ENCODE results near the gene RASL10B.
"Not testable (repeated sequence)": the region's sequence is repeated elsewhere in the genome, so short reads cannot be mapped to it uniquely, and the experiment has no call there.

Gene RASL10B, protein sequence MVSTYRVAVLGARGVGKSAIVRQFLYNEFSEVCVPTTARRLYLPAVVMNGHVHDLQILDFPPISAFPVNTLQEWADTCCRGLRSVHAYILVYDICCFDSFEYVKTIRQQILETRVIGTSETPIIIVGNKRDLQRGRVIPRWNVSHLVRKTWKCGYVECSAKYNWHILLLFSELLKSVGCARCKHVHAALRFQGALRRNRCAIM

DNA sequence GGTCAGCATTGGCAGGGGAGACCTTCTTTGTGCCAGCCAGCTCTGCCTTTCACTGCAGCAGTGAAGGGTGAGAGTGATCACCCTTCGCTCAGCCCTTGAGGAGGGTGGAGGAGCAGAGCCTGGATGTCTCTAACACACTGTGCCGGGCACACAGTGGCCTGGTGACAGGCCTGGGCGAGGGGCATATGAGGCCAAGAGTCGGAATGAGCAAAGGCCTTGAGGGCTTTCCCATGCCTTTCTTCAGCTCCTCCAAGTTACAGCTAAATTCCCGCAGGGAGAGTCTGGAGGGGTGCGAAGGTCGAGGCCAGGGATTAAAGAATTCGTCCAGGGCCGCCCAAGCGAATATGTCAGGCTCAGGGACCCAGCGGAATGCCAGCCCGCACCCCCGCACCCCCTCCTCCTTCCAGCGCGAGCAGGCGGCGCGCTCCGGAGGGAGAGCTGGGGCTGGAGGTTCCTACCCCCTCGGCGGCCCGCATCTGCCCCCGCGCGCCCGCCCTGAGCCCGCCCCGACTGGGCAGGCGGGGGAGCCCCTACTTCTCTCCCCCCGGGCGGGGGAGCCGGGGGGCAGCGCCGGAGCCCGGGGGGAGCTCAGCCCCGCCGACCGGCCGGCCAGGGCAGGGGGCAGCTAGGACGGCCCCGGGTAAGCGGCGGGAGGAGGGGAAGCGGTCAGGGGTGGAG is at the start of gene RASL10B:
Gene RASL10B, plus strand, starts transcription at position 401 of the 678 bp plus-strand sequence. CDS start 3,546 bp downstream, outside the sequence.
- DNase-seq (ENCODE audit: low spot score), result peak; percentile 93

DNA sequence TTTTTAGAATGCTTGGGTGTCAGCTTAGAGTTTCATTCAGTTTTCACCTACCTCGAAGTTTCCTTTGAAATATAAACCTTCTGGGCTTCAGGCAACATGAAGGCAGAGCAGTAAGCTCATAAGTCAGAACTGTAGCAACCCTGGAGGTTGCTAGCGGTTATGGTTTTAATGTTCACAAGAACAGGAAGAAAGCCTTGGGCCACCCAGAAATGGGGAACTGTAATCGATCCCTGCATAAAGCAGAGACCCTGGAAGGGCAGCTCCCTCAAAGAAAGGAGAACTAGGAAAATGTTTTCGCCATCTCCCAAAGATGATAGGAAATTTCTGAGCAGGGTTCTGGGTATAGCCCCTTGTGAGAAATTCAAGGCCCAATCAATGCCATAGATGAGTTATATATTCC is 47.8 kb upstream of the RASL10B start:
- no peak for DNase-seq (ENCODE audit: low spot score)

DNA sequence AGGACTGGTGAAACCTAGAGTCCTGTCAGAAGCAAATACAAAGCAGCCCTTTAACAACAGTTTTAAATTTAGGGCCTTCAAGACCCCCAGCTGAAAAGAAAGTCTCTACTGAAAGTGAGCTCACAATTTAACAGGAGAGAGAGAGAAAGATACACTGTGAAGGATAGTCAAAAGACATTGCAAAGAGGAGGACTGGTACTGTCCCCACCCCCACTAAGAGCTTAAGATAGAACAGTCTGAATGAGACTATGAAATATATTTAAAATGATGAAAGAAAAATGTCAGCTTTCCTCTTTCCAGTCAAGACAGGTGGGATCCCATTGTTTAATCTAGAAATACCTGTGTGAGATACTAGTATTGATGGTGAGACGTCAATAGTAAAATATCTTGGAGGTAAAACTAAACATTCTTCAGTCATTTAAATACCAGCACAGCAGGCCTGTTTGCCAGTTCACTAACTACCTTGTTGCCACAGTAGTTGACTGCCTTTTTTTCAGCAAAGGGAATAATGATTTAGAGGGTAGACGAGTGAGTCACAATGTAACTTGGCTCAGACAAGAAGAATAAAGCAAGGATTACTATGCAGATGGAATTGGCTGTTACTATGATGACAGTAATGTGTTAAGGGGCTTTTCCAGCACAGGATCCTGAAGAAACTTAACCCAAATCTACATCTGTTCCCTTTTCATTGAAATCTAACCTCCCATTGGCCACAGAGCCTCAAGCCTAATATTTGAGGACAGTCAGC is 47.2 kb upstream of the RASL10B start:
- DNase-seq (ENCODE audit: low spot score), result no peak

DNA sequence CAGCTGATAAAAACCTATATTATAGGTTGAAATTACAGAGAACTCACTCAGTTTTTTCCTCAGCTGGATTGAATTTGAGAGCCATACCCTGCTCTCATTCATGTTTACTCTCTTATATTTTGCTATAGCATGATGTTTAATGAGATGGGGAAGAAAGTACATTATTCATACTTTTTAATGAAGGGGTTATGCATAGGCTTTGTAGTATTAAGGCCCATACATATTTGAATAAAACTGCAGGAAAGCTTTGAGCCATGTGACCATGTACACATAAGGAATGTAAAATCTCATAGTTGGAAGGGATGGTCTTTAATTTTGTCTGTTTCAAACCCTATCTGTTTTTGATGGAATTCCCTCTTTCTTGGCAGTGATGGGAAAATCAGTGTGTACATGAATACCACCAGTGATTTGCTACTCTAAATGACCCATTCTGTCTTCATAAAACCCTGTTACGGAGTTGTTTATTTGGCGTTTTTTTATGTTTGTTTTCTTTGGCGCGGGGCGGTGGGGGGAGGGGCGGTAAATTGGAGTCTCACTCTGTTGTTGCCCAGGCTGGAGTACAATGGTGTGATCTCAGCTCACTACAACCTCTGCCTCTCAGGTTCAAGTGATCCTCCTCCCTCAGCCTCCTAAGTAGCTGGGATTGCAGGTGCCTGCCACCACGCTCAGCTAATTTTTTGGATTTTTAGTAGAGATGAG is 38.8 kb upstream of the RASL10B start:
- DNase-seq (ENCODE audit: low spot score), result no peak

DNA sequence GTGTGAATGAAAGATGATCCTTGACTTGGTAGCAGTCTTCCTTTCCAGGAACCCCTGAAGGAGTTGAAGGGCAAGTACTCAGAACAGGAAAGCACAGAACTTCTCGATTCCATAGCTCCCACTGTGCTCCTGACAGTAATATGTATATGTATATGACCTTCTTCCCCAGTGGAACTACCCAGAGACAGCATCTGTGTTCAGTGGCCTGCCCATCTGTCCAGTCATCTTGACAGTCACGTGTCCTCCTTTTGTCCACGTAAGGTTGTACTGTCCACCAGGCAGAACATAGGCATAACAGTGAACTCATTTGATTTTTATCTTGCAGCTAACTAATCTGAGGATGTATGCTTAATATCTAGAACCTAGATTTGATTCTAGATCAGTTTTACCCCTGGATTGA is 37.8 kb upstream of the RASL10B start:
- no peak for DNase-seq (ENCODE audit: low spot score)

DNA sequence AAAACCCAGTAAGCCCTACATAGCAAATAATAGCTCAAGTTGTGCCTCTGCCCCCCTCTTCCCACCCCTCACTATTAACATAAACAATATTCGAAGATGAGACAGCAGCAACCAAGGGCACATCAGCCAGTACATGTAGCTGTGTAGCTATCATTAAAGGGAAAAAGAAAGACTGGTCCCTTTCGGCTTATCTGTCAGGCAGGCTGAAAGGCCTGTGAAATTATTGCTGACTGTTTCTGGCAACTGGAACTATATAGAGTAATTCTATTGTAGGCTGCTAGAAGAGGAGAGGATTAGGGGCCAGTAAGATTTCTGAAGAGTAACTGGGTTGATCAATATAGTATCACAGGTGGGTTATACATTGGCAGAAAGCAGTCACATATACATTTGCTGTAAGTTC is 36.5 kb upstream of the RASL10B start:
- DNase-seq (ENCODE audit: low spot score), result no peak

DNA sequence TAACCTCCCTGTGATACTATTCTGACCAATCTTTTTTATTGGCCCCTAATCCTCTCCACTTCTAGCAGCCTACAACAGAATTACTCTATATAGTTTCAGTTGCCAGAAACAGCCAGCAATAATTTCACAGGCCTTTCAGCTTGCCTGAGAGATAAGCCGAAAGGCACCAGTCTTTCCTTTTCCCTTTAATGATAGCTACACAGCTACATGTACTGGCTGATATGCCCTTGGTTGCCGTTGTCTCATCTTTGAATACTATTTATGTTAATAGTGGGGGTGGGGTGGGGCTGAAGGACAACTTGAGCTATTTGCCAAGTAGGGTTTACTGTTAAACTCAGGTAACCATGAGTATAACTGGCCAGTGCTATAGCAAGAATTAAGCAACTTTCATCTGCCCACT is 35.8 kb upstream of the RASL10B start:
- no peak for DNase-seq (ENCODE audit: low spot score)

DNA sequence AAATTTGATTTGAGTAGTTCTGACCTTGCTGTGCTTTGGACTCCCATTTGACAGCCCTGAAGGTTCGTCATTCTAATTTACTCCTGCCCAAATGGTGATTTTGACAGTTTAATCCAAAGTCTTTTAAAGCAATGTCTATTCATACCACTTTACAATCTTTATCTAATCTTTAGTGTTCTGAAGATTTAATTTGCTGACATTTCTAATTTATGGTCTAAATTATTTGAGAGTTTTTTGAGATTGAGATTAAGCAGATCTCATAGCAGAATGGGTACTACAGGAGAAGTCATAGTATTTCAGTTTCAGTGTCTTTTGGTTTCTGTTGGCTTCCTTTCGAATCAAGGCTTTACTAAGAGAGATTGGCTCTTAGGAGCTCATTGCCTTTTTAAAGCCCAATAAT is 32.6 kb upstream of the RASL10B start:
- no peak for DNase-seq (ENCODE audit: low spot score)

DNA sequence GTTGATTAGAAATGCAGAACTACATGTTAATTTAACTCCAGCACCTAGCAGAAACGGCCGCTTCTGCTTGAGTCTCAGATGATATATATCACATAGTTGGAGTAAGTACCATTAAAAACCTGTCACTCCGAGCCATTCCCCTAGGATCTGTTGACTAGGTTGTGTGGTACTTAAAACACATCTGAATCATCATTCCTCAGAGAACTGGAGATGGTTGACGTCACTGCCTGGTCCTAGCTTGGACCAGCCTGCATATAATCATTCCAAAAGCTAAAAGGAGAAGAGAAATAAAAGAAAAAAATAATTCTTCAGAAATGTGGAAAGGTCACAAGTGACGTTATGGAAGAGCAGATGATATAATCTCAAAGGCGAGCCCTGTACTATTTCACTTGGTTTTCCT is 31.3 kb upstream of the RASL10B start:
- no peak for DNase-seq (ENCODE audit: low spot score)

DNA sequence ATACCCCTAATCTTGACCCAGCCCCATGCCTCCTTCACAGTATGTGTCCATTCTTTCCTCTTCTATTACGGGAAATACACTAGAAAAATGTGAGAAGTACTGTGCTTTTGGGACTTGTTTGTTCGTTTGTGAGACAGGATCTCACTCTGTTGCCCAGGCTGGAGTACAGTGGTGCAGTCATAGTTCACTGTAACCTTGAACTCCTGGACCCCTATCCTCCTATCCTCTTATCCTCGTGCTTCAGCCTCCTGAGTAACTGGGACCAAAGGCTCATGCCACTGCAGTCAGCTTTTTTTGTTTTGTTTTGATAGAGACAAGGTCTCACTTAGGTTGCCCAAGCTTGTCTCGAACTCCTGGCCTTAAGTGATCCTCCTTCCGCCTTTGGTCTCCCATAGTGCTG is 29.9 kb upstream of the RASL10B start:
- no peak for DNase-seq (ENCODE audit: low spot score)

DNA sequence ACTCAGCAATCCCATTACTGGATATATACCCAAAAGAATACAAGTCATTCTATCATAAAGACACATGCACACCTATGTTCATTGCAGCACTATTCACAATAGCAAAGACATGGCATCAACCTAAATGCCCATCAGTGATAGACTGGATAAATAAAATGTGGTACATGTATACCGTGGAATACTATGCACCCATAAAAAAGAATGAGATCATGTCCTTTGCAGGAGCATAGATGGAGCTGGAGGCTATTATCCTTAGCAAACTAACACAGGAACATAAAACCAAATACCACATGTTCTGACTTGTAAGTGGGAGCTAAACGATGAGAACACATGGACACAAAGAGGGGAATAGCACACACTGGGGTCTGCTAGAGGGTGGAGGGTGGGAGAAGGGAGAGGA is 28.1 kb upstream of the RASL10B start:
- DNase-seq (ENCODE audit: low spot score), result not testable (repeated sequence)

DNA sequence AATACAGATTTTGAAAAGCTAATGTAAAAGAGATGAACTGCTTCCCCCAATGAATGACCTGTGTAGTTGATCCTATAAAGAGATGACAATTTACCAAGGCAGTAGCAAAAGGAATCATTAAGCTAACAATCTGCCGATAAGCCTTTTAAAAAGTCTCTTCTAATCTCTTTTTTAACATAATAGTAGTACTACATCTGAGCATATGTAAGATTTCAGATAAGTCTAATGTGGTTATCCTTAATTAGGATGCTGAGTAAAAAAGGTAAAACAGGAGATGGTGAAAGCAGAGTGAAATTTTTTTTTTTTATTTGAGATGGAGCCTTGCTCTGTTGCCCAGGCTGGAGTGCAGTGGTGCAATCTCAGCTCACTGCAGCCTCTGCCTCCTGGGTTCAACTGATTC is 26.2 kb upstream of the RASL10B start:
- no peak for DNase-seq (ENCODE audit: low spot score)

DNA sequence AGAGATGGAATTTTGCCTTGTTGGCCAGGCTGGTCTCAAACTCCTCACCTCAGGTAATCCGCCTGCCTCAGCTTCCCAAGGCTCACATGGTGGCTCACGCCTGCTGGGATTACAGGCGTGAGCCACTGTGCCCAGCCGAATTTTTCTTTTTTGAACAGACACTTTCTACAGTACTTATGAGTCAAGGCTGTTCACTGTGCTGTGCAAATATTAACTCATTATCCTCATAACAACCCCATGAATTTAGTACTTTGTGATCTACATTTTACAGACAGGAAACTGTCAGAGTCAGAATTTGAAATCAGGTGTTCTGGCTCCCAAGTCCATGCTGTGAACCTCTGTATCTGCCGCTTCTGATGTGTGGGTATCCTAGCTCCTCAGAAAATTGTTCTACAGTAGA is 25.7 kb upstream of the RASL10B start:
- DNase-seq (ENCODE audit: low spot score), result no peak

DNA sequence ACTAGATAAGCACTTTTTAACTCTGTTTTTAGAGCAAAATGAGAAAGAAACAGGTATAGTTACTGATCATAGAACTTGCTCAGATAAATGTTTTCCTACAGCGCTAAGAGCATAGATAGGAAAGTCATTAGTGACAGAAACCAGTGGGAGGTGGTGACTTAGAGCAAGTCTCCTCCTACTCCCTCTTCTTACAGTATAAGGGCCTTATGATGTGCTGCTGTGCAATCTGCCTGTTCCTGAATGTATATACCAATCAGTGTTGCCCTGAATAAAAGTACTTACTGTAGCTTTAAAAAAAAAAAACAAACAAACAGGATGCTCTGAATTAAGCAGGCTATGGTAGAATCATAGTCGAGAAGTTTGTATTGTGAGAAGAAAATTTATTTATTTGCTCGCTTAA is 23.3 kb upstream of the RASL10B start:
- no peak for DNase-seq (ENCODE audit: low spot score)

DNA sequence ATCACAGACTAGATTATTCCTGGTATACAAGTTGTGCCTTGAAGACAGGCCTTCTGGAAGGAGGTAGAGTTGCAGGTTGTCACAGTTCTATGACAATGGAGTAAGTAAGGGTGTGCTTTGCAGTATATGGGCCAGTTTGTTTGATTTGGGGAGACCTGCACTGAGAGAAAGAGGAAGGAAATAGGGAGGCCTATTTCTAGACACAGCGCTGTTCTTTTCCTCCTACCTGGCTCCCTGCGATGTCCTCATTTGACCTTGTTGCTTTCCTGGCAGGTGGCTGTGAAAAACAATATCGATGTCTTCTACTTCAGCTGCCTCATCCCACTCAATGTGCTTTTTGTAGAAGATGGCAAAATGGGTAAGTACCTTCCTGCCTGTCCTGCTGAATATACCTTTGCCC is 22.5 kb upstream of the RASL10B start:
- no peak for DNase-seq (ENCODE audit: low spot score)

DNA sequence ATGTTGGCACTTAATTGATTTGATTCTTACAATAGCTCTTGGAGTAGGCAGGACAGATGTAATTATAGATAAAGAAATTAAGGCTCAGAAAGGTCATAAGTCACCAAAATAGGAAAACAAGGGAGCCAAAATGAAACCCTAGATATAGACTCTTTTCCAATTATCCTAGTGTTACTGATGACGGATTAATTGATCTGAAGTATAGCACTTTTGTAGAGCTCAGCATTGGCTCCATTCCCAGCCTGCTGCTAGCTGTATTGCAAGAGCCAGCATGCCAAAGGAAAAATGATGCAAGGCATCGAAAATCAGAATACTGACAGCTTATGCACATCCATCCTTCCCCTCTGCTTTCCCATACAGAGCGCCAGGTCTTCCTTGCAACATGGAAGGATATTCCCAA is 21.6 kb upstream of the RASL10B start:
- no peak for DNase-seq (ENCODE audit: low spot score)

DNA sequence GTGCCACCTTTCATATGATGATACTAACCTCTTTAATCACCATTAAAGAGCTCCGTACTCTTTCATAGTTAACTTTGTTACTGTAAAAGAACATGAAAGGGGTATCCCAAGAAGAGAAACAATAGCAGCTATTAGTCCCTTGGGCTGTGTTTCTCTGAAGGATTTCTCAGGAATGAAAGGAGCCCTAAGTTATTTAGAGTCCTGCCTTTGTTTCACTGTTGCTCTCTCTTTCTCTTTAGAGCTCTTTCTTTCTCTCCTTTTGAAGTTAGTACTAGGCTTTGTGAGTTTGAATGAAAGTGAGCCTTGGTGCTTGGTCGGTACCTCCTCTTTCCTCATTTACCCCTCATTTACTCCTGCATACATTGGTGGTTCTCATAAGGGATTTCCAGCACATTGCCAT is 20.5 kb upstream of the RASL10B start:
- no peak for DNase-seq (ENCODE audit: low spot score)

DNA sequence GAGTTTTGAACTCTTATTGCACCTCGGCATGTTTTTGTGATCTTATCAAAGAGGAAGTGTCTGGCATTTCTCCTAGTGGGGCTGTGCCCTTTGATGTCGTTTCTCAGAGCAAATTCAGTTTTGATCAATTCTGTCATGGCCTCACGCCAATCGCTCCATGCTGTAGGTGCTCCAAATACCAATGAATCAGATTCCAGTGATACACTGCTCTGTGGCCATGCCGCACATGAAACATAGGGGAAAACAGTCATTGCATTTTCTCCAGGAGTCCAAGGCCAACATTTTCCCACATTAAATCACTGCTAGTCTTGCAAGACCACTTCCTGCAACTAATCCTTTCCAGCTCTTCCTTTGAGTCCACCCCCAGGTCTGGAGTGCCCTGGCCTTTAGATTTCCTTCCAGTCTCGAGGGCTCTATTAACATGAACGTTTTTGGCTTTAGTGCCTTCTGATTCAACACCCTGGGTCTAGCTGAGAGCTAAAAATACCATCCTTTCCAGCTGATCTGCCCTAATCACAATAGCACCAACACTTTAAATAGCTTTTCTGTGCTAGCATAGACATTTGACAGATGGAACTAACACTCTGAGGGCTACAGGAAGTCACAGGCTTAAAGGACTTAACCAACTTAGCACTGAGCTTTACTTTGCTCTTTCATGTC is 18.2 kb upstream of the RASL10B start:
- DNase-seq (ENCODE audit: low spot score), result no peak

DNA sequence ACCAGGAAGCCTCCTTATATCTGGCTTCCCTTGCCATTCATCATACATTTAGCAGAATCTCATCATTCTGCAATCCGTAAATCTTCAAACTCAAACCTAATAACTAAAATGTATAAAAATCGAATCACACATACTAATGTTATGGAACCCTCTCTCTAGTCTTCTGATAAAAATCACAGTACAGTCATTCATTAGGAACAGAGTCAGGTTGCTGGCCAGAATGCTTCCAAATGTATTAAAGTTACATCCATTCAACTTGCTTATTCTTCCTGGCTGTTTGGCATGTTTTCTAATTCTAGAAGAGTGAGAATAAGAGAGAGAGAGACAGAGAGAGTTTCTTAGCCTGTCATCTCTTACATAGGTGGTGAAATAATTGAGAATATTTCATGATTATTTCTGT is 16.5 kb upstream of the RASL10B start:
- no peak for DNase-seq (ENCODE audit: low spot score)

DNA sequence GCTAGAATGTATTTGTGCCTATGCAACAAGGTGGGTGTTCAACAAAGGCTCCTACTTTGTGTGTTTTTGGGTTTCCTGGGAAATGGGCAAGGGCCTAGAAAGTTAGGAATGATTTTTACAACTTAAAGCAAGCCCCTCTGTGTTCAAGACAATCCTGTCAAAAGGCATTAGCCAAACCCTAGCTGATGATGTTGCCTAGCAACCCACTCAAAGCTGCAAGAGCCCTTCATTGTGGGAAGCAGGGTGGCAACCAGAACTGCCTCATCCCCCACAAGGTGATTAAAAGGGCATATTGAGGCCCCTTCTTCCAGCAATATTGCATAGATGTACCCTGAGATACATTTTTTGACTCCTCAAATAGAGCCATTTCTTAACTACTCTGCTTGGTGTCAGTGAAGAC is 16.0 kb upstream of the RASL10B start:
- DNase-seq (ENCODE audit: low spot score), result no peak

DNA sequence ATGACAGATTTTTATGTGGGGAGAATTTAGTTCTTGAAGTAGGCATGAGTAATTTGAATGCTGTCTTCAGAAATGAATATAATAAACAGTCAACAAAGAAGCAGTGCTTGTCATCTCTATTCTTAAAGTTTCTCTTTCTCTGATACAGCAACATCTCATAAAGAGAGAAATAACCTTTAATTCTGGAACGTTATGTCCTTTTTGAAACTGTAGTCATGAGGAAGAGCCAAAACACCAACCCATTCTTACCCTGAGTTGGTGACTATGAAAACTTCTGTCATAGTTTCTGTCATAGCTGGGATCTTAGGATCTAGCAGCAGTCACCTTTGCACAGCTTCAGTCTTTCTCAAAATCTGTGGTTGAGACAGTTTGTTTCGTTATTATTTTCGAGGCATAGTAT is 15.3 kb upstream of the RASL10B start:
- no peak for DNase-seq (ENCODE audit: low spot score)

DNA sequence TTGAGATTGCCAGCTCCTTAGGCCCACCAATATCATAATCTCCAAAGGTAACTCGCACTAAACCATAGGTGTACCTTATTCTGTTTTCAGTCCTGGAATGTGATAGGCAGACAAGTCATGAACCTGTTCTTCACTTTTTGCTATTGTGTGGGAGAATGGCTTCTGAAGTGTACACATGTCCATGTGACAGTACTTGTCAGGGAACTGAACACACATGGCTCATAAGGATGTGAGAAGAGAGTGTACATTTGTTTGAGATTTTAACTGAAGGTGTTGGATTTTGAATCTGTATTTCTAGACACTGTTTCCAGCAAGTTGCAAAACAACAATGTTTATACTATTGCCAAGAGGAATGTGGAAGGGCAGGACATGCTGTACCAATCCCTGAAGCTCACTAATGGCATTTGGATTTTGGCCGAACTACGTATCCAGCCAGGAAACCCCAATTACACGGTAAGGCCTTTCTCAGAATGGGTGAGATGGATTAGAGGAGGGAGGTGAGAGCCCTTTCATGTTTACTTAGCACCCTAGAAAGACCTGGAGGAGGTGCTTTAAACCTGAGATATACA is 14.5 kb upstream of the RASL10B start:
- no peak for DNase-seq (ENCODE audit: low spot score)
